Skeletal muscle tissue (tissue), 4 donors: Measurements from ENCODE around the gene MBNL2. TPM values are rescaled to one million over a fixed set of nuclear protein-coding genes. Genes with fewer than 3 reads are reported as not detected.

Source experiments
- H3K27ac ChIP-seq: one replicate; pipeline ENCODE4 v1.7.0; 2013; ENCODE audit warnings: mild to moderate bottlenecking, low read depth, low read length, inconsistent platforms
- H3K27me3 ChIP-seq, 3 donors: one replicate each; pipeline ENCODE4 v1.7.0; 2013; ENCODE audit warnings: low read length in 3 of 3; ENCODE audit not compliant: control insufficient read depth in 3 of 3, insufficient read depth in 3 of 3
- H3K36me3 ChIP-seq, 3 donors: one replicate each; pipeline ENCODE4 v1.7.0; 2013; ENCODE audit warnings: low read length in 3 of 3; ENCODE audit not compliant: control insufficient read depth in 3 of 3, insufficient read depth in 3 of 3
- H3K4me1 ChIP-seq, 3 donors: one replicate each; pipeline ENCODE4 v1.7.0; 2013; ENCODE audit warnings: low read length in 3 of 3, mild to moderate bottlenecking in 3 of 3; ENCODE audit not compliant: control insufficient read depth in 3 of 3, insufficient read depth in 3 of 3
- H3K4me3 ChIP-seq, 3 donors: one replicate each; pipeline ENCODE4 v1.7.0; 2013; ENCODE audit warnings: low read length in 3 of 3
- H3K9ac ChIP-seq, 3 donors: one replicate each; pipeline ENCODE4 v1.7.0; 2013; ENCODE audit warnings: low read length in 3 of 3, mild to moderate bottlenecking in 3 of 3, moderate library complexity in 2 of 3, low read depth in 1 of 3
- H3K9me3 ChIP-seq, 3 donors: one replicate each; pipeline ENCODE4 v1.7.0; 2013; ENCODE audit warnings: low read length in 3 of 3; ENCODE audit not compliant: control insufficient read depth in 3 of 3
- total RNA-seq: library from RNA; depleted of rRNA; stranded (reverse); fragments of >200 nt; gene quantifications from one replicate; pipeline ENCODE4 v1.2.3, GENCODE V29; 2014
- donor health status: Osteomylitis.

MBNL2 gene
- total RNA-seq, 1 donor from 2014 or later = 30.3 TPM

- peaks cover 52 to 71% (median 61%) of the 10 kb centered on the region in 3 donors for H3K4me1 ChIP-seq
These were observed 42.5 kb downstream of the MBNL2 start for GRCh38 chr13:97264663-97265062.

GRCh38 chr13:97266332-97266731 lies 44.2 kb downstream of the MBNL2 start:
- no peaks in the 10 kb centered on the region for H3K27me3 ChIP-seq
- H3K4me1 ChIP-seq = peaks cover 35 to 54% (median 49%) of the 10 kb centered on the region in 3 donors
- no peak overlapping the region for H3K4me3 ChIP-seq
- H3K27ac ChIP-seq = no peak overlapping the region
- peak overlapping the region in 2 of 3 donors; percentile 11 to 26 for H3K9ac ChIP-seq
- no peaks in the 10 kb centered on the region for H3K9me3 ChIP-seq
- H3K36me3 ChIP-seq = peaks cover 0 to 2% (median 0%) of the 10 kb centered on the region in 3 donors

More at GRCh38 chr13:97264663-97265062, 42.5 kb downstream of the MBNL2 start:
- Histone ChIP-seq H3K4me3 (no peak overlapping the region), H3K27me3 (no peaks in the 10 kb centered on the region), H3K9me3 (no peaks in the 10 kb centered on the region), H3K27ac (no peak overlapping the region), H3K9ac (peak overlapping the region in 1 of 3 donors; percentile 5), H3K36me3 (peaks cover 0 to 2% (median 0%) of the 10 kb centered on the region in 3 donors)

GRCh38 chr13:97266772-97267417 lies 44.8 kb downstream of the MBNL2 start:
- no peak overlapping the region for H3K9ac ChIP-seq
- H3K9me3 ChIP-seq = no peaks in the 10 kb centered on the region
- peaks cover 30 to 49% (median 43%) of the 10 kb centered on the region in 3 donors for H3K4me1 ChIP-seq
- no peak overlapping the region for H3K27ac ChIP-seq
- peaks cover 0 to 2% (median 0%) of the 10 kb centered on the region in 3 donors for H3K36me3 ChIP-seq
- H3K4me3 ChIP-seq = no peak overlapping the region
- no peaks in the 10 kb centered on the region for H3K27me3 ChIP-seq

GRCh38 chr13:97267418-97268059 lies 45.4 kb downstream of the MBNL2 start:
- H3K27ac ChIP-seq = no peak overlapping the region
- H3K4me1 ChIP-seq = peaks cover 23 to 42% (median 37%) of the 10 kb centered on the region in 3 donors
- H3K9me3 ChIP-seq = no peaks in the 10 kb centered on the region
- H3K4me3 ChIP-seq = no peak overlapping the region
- no peaks in the 10 kb centered on the region for H3K27me3 ChIP-seq
- H3K36me3 ChIP-seq = peaks cover 0 to 2% (median 0%) of the 10 kb centered on the region in 3 donors
- H3K9ac ChIP-seq = no peak overlapping the region

GRCh38 chr13:97268772-97269171 lies 46.6 kb downstream of the MBNL2 start:
- Histone ChIP-seq H3K27me3 (no peaks in the 10 kb centered on the region), H3K9me3 (no peaks in the 10 kb centered on the region), H3K27ac (no peak overlapping the region), H3K36me3 (peaks cover 0 to 2% (median 0%) of the 10 kb centered on the region in 3 donors), H3K9ac (no peak overlapping the region), H3K4me3 (no peak overlapping the region), H3K4me1 (peaks cover 33 to 47% (median 37%) of the 10 kb centered on the region in 3 donors)

- no peaks in the 10 kb centered on the region for H3K27me3 ChIP-seq
- H3K9me3 ChIP-seq = no peaks in the 10 kb centered on the region
- no peak overlapping the region for H3K4me3 ChIP-seq
- no peak overlapping the region for H3K9ac ChIP-seq
- H3K36me3 ChIP-seq = peaks cover 0 to 2% (median 0%) of the 10 kb centered on the region in 3 donors
- no peak overlapping the region for H3K27ac ChIP-seq
- H3K4me1 ChIP-seq = peaks cover 33 to 52% (median 40%) of the 10 kb centered on the region in 3 donors
These were observed 47.5 kb downstream of the MBNL2 start for GRCh38 chr13:97269603-97270002.

GRCh38 chr13:97272526-97272925 lies 50.4 kb downstream of the MBNL2 start:
- Histone ChIP-seq H3K27ac (no peak overlapping the region), H3K36me3 (peaks cover 5 to 6% (median 5%) of the 10 kb centered on the region in 3 donors), H3K9ac (no peak overlapping the region), H3K27me3 (no peaks in the 10 kb centered on the region), H3K4me1 (peaks cover 40 to 43% (median 42%) of the 10 kb centered on the region in 3 donors), H3K9me3 (no peaks in the 10 kb centered on the region), H3K4me3 (no peak overlapping the region)

- H3K9ac ChIP-seq = no peak overlapping the region
- H3K36me3 ChIP-seq = peaks cover 4 to 5% (median 5%) of the 10 kb centered on the region in 3 donors
- no peak overlapping the region for H3K27ac ChIP-seq
- H3K9me3 ChIP-seq = no peaks in the 10 kb centered on the region
- no peaks in the 10 kb centered on the region for H3K27me3 ChIP-seq
- H3K4me1 ChIP-seq = peaks cover 35 to 44% (median 38%) of the 10 kb centered on the region in 3 donors
- H3K4me3 ChIP-seq = no peak overlapping the region
These were observed 51.3 kb downstream of the MBNL2 start for GRCh38 chr13:97273341-97273831.

- Histone ChIP-seq H3K4me3 (no peak overlapping the region), H3K9ac (no peak overlapping the region), H3K4me1 (peaks cover 32 to 51% (median 36%) of the 10 kb centered on the region in 3 donors), H3K27ac (peak overlapping the region; percentile 19), H3K36me3 (peaks cover 4 to 5% (median 5%) of the 10 kb centered on the region in 3 donors), H3K27me3 (no peaks in the 10 kb centered on the region), H3K9me3 (no peaks in the 10 kb centered on the region)
These were observed 52.9 kb downstream of the MBNL2 start for GRCh38 chr13:97274829-97275649.
